ENCODE results near the gene ABHD4. TPM values are rescaled to one million over a fixed set of nuclear protein-coding genes. Genes with fewer than 3 reads are reported as not detected.
A peak's percentile ranks its signal among the peaks of the same experiment; 100 is the strongest.

Gene ABHD4
- total RNA-seq, 1 donor from 2014 or later: 34.1 TPM

DNA sequence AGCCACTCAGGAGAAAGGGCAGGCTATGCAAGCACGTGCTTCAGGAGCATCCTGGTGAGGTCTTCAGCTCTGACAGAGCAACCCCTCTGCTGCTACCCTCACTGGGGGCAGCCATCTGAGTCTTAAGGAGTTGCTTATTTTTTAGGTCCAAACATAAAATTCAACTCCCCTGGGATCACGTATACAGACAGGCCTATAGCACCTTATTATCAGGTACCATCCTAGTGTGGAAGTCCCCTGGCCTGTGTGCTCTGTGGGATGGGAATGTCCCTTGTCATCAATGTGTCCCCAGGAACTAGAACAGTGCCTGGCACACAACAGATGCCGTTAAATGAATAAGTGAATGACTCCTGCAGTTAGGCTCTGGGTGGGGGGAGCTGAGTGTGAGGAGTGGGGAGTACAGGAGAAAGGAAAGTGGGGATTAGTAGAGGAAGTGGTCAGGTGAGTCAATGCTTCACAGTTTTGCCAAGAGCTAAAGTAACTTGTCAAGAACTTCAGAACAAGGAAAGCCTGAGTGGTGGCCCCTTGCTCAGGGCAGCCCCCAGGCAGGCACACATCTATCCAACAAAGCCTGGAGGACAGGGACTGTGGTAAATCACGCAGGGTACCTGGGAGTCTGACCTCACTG, 42.6 kb upstream of the ABHD4 start:
- Mint-ChIP-seq H3K9me3 (no peaks in the 10 kb centered on the region), H3K27ac (no peak overlapping the region), H3K36me3 (no peaks in the 10 kb centered on the region), H3K4me3 (no peak overlapping the region), H3K4me1 (ENCODE audit: unreplicated experiment) (peaks cover 43% of the 10 kb centered on the region), H3K27me3 (peaks cover 9% of the 10 kb centered on the region)
- DNase-seq (ENCODE audit: extremely low spot score, unreplicated experiment): no peak
- TF ChIP-seq, protein P1, sequence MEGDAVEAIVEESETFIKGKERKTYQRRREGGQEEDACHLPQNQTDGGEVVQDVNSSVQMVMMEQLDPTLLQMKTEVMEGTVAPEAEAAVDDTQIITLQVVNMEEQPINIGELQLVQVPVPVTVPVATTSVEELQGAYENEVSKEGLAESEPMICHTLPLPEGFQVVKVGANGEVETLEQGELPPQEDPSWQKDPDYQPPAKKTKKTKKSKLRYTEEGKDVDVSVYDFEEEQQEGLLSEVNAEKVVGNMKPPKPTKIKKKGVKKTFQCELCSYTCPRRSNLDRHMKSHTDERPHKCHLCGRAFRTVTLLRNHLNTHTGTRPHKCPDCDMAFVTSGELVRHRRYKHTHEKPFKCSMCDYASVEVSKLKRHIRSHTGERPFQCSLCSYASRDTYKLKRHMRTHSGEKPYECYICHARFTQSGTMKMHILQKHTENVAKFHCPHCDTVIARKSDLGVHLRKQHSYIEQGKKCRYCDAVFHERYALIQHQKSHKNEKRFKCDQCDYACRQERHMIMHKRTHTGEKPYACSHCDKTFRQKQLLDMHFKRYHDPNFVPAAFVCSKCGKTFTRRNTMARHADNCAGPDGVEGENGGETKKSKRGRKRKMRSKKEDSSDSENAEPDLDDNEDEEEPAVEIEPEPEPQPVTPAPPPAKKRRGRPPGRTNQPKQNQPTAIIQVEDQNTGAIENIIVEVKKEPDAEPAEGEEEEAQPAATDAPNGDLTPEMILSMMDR (conservative IDR thresholded peaks at IDR 0.05): no peak

DNA sequence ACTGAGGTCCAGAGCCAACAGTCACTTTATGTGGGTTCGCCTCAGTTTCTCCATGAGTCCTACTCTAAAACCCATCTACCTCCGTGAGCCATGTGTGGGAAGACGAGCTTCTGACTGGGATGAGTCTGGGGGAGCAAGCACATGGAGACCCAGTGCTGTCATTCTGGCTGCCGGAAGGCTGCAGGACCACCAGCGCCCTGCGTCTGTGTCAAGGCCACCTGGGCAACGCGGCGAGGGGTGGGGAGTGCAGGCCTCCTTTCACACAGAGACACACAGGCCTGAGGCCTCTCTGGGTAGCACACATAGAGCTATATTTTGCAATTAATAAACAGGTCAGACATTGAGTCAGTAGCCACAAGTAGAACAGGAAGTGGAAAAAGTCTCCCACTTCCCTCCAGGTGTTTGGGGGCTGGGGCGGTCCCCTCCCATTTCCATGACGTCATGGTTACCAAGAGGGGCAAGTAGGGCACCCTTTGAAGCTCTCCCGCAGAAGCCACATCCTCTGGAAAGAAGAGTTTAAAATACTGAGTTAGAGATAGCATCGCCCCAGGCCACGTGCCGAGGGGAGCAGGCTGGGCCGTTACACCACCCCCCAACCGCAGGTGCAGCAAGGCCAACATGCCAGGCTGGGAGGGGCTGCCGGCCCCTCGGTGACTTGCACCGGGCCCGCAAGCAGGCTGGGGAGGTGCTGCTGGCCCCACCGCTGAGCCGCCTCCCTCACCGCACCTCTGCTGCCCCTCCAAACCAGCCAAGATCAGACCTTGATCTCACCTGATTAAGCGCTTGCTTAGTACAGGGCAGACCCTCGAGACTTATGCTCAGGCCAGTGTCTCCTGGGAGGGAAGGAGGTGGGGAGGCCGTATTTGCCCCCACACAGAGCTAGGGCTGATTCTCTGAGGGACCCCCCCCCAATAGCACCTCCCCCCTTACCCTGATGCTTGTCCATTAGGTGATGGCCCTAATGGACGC, 41.8 kb upstream of the ABHD4 start:
- no peak for DNase-seq (ENCODE audit: extremely low spot score, unreplicated experiment)
- H3K9me3 Mint-ChIP-seq: no peaks in the 10 kb centered on the region
- H3K27me3 Mint-ChIP-seq: peaks cover 8% of the 10 kb centered on the region
- H3K4me1 Mint-ChIP-seq (ENCODE audit: unreplicated experiment): peaks cover 43% of the 10 kb centered on the region
- TF ChIP-seq, protein P1 (conservative IDR thresholded peaks at IDR 0.05): no peak
- peak overlapping the region; percentile 58 for H3K4me3 Mint-ChIP-seq
- H3K36me3 Mint-ChIP-seq: no peaks in the 10 kb centered on the region
- H3K27ac Mint-ChIP-seq: peak overlapping the region; percentile 68

DNA sequence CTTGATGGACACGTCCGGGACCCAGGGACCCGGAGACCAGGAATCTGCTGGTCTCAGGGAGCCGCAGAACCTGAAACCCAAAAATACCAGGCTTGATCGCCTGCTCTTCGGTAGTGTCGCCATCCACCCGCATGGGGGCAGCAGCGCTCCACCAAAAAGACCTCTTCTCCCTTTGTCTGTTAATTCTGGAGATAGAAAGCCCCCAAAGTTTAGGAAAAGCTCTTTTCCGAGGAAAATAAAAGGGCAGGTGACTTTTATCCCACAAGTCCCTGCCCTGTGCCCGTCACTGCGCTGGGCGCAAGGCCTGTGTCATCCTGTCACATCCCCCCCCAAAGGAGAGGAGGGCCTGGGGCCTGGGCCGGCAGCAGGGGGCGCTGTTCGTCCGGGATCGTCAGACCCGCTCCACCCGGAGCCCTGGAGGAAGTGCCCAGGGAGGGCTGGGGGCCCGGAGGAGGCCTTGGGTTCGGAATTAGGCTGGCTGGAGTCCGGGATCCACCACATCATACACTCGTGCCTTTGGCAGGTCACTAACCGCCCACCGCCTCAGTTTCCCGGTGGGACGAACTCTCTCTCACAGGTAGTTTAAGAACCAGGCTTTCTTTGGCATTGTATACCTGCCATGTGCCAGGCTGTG, 41.0 kb upstream of the ABHD4 start:
- DNase-seq (ENCODE audit: extremely low spot score, unreplicated experiment): peak; percentile 90
- no peaks in the 10 kb centered on the region for H3K9me3 Mint-ChIP-seq
- TF ChIP-seq, protein P1 (conservative IDR thresholded peaks at IDR 0.05): peak; percentile 99
- peaks cover under 1% of the 10 kb centered on the region for H3K27me3 Mint-ChIP-seq
- peak overlapping the region; percentile 68 for H3K27ac Mint-ChIP-seq
- peaks cover 41% of the 10 kb centered on the region for H3K4me1 Mint-ChIP-seq (ENCODE audit: unreplicated experiment)
- H3K36me3 Mint-ChIP-seq: peaks cover 5% of the 10 kb centered on the region
- peak overlapping the region; percentile 58 for H3K4me3 Mint-ChIP-seq

DNA sequence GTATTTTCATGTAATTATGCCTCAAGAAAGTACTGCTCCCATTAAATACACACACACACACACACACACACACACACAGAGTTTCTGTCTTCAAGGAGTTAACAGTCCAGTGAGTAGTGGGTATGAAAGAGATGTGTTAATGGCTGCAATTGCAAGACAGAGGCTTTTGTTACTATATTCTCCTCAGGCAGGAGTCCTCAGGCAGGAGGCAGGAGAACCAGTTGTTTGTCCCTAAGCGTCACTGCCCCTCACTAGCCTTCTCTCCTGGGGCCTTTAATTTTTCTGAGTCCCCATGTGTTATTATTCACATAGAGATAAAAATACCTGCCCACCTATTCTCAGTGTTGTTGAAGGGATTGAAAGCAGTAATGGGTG, 40.3 kb upstream of the ABHD4 start:
- no peak overlapping the region for H3K27ac Mint-ChIP-seq

More for the DNA sequence above, 40.3 kb upstream of the ABHD4 start:
- TF ChIP-seq, protein P1 (conservative IDR thresholded peaks at IDR 0.05): no peak
- Mint-ChIP-seq H3K9me3 (no peaks in the 10 kb centered on the region), H3K27me3 (no peaks in the 10 kb centered on the region), H3K4me3 (no peak overlapping the region), H3K4me1 (ENCODE audit: unreplicated experiment) (peaks cover 41% of the 10 kb centered on the region), H3K36me3 (peaks cover 5% of the 10 kb centered on the region)
- no peak for DNase-seq (ENCODE audit: extremely low spot score, unreplicated experiment)

Data from type B pancreatic cell (in vitro differentiated cells).